ENCODE results near the gene CCSER1.

The CCSER1 gene

GRCh38 chr4:91631335-91631734, 1504.1 kb downstream of the CCSER1 start:
- DNase-seq: no peak

DNA sequence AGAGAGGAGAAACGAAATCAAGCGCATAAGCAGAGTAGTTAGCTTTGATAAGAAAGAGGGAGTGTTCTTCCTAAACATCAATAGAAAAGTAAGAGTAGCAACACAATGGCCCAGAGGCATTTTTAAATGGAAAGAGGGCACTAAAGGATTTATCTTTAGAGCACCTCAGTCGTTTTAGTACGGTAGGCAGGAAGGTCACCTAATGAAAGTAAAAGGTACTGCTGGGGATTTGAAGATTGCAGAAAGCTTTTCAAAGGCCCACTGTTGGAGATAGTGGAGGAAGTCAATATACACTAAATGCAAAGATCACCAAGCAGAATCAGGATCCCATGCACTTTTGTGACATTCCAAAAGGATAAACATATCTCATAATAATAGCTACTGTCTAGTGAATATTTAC, 1508.9 kb downstream of the CCSER1 start:
- DNase-seq: no peak

Measured in NCI-H1694 treated with DMSO at 0.1 percent for 48 hours (cell line).